ENCODE data around the gene TBC1D22A.

The TBC1D22A gene

DNA sequence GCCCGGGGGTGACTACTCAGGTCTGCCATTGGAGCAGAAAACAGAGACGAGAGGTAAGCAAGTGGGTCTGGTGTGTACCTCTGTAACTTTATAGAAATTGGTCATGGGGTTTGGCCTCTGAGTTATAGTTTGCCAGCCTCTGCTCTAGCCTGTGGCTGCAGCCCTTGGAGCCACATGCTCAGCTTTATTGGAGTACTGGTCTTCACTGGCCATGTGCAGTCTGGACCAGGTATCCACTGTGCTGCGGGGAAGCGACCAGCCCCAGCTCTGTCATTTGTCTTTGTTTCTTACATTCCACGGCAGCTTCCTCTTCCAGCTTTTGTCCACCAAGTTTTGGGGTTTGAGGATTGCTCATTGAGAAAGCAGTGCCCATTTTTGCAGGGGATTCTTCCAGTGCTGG lies 453.4 kb downstream of the TBC1D22A start:
- DNase-seq (ENCODE audit: low spot score), result no peak

DNA sequence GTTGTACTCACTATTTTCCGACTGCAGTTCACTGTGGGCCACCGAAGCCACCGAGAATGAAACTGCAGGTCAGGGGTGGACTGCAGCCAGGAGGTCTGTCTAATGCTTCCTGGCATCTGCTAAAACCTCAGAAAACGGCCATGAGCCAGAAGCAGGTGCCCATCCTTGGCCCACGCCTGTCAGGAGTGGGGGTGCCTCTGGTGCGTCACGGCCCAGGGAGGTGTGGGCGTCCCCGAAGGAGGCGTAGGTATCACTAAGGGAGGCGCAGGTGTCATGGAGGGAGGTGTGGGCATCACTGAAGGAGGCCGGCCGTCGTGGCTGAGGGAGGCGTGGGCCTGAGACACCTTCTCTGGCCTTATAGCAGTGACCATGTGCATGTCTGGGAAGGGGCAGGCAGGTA lies 456.2 kb downstream of the TBC1D22A start:
- DNase-seq (ENCODE audit: low spot score), result no peak

DNA sequence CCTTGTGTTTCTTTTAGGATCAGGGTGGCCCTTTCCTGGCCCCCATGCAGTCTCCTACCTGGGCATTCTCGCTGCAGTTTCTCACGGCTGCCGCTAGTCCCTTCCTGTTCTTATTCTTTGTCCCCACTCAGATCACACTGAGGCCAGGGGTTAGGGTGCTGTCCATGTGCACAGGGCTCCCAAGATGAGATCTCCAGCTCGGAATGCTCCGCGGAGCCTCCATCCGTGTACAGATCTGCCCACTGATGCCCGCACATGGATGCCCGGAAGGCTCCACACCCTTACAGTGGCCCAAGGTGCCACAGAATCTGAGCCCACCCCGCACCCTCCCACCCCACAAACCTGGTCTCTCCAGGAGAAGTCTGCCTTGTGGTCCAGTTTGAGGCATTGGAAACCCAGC lies 457.3 kb downstream of the TBC1D22A start:
- DNase-seq (ENCODE audit: low spot score), result no peak

DNA sequence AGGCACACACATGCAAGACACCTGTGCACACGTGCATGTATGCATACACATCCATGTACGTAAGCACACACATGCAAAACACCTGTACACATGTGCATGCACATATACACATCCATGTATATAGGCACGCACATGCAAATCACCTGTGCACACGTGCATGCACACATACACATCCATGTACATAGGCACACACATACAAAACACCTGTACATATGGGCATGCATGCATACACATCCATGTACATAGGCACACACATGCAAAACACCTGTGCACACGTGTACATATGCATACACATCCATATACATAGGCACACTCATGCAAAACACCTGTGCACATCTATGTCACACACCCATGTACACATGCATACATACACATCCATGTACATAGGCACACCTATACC lies 458.3 kb downstream of the TBC1D22A start:
- no peak for DNase-seq (ENCODE audit: low spot score)

DNA sequence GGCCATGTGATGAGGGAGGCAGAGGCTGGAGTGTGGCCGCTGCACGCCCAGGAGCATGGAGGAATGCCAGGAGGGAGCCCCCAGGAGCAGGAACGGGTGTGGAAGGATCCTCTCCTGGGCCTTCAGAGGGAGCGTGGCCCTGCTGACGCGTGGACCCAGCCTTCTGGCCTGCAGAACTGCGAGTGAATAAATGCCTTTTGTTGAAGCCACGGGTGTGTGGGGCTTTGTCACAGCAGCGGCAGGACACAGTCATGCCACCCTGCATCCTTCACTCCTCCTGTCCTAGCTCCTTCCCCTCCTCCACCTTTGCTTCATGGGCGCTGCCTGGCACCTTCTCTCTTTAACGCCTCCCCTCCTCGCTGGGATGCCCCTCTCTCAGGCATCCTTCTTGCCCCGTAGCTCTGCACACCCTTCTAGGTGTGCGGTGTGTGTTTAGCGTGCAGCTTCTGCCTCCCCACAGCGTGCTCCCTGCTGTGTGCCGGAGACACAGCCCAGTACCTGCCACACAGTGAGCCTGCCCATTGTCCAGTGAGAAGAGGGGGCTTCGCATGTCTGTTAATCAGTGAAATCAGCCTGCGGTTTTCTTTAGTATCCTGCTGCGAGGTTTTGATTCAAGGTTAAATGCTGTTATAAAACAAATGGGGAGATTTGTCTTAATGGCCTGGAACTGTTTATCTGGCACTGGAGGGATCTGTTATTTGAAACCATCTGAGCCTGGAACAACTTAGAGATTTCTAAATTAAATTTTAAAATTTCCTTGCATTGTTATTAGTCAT lies 459.6 kb downstream of the TBC1D22A start:
- no peak for DNase-seq (ENCODE audit: low spot score)

All from CD4-positive, alpha-beta T cell treated with Interleukin-2 at 100 ng/mL for 4 hours (primary cell).